ENCODE data around the gene NPRL2. TPM values are rescaled to one million over a fixed set of nuclear protein-coding genes. Genes with fewer than 3 reads are reported as not detected.

The NPRL2 gene
- total and polyA plus RNA-seq, 3 donors from 2014 or later: 26.9 to 29.2 (median 28.0) TPM

DNA sequence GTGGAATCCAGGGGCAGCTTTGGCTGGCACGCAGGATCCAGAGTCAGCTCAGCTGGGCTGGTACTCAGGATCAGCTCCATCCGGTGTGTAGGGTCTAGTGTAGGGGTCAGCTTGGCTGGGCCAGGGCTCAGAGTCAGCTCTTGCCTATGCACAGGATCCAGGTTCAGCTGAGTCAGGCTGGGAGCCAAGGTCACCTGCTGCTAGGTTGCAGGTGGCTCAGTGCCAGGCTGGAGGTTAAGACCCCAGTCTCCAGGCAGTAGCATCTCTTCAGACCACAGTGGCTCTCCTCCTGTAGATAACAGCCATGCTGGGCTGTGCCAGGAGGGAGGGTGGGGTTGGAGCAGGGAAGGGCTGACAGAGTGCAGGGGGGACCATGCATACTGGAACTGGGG is 53.2 kb downstream of the NPRL2 start:
- H3K27ac ChIP-seq: no peak overlapping the region
- no peaks in the 10 kb centered on the region for H3K9me3 ChIP-seq
- TF ChIP-seq POLR2A (IDR thresholded peaks at IDR 0.05): no peak
- DNase-seq: no peak
- H3K36me3 ChIP-seq (ENCODE audit: low read depth, missing control alignments): no peaks in the 10 kb centered on the region
- 75 to 93% methylated on average over 2 of the region's 2 CpGs for WGBS, 2 donors
- intact Hi-C loops (cut with DNase I; ENCODE audit: low total_unique reads): no loop called here
- H3K4me1 ChIP-seq: peaks cover 21% of the 10 kb centered on the region
- no peak overlapping the region for H3K4me3 ChIP-seq
- H3K27me3 ChIP-seq: no peaks in the 10 kb centered on the region

Other genes starting within 250 kb of the NPRL2 start
- gene SEMA3F, start 195.5 kb downstream of the NPRL2 start, total RNA-seq: 1 to 10 TPM; 6.9 to 8.3 TPM
- 7.5 TPM for gene SEMA3F, start 195.5 kb downstream of the NPRL2 start, polyA plus RNA-seq (ENCODE audit: insufficient read depth, low read depth, low replicate concordance)
- 1 to 10 TPM in 1 of 2 donors, under 1 TPM in 1; 0.93 to 1.2 TPM for gene GNAT1, start 159.2 kb downstream of the NPRL2 start, total RNA-seq
- gene GNAT1, start 159.2 kb downstream of the NPRL2 start, polyA plus RNA-seq (ENCODE audit: insufficient read depth, low read depth, low replicate concordance): 2.3 TPM
- 1 to 10 TPM; 4.3 to 5.4 TPM for gene SLC38A3, start 145.5 kb downstream of the NPRL2 start, total RNA-seq
- gene SLC38A3, start 145.5 kb downstream of the NPRL2 start, polyA plus RNA-seq (ENCODE audit: insufficient read depth, low read depth, low replicate concordance): 3.4 TPM
- gene GNAI2, start 114.6 kb downstream of the NPRL2 start, total RNA-seq: 100 to 1,000 TPM; 239 to 343 TPM
- 238 TPM for gene GNAI2, start 114.6 kb downstream of the NPRL2 start, polyA plus RNA-seq (ENCODE audit: insufficient read depth, low read depth, low replicate concordance)
- 10 to 100 TPM; 12.9 to 26.7 TPM for gene SEMA3B, start 81.6 kb downstream of the NPRL2 start, total RNA-seq
- 30.2 TPM for gene SEMA3B, start 81.6 kb downstream of the NPRL2 start, polyA plus RNA-seq (ENCODE audit: insufficient read depth, low read depth, low replicate concordance)
- 1 to 10 TPM; 1.5 to 3.2 TPM for gene LSMEM2, start 71.7 kb downstream of the NPRL2 start, total RNA-seq
- gene LSMEM2, start 71.7 kb downstream of the NPRL2 start, polyA plus RNA-seq (ENCODE audit: insufficient read depth, low read depth, low replicate concordance): 2.6 TPM
- gene IFRD2, start 58.3 kb downstream of the NPRL2 start, total RNA-seq: 10 to 100 TPM; 55.3 to 60.9 TPM
- gene IFRD2, start 58.3 kb downstream of the NPRL2 start, polyA plus RNA-seq (ENCODE audit: insufficient read depth, low read depth, low replicate concordance): 42.3 TPM
- gene HYAL3, start 51.4 kb downstream of the NPRL2 start, total RNA-seq: 10 to 100 TPM; 13.8 to 25.2 TPM
- 27.9 TPM for gene HYAL3, start 51.4 kb downstream of the NPRL2 start, polyA plus RNA-seq (ENCODE audit: insufficient read depth, low read depth, low replicate concordance)
- gene NAA80, start 51.4 kb downstream of the NPRL2 start, total RNA-seq: 10 to 100 TPM; 37.9 to 79.4 TPM
- 72.4 TPM for gene NAA80, start 51.4 kb downstream of the NPRL2 start, polyA plus RNA-seq (ENCODE audit: insufficient read depth, low read depth, low replicate concordance)
- 1 to 10 TPM; 2.7 to 3.2 TPM for gene HYAL1, start 47.2 kb downstream of the NPRL2 start, total RNA-seq
- gene HYAL1, start 47.2 kb downstream of the NPRL2 start, polyA plus RNA-seq (ENCODE audit: insufficient read depth, low read depth, low replicate concordance): 3.7 TPM
- 100 to 1,000 TPM in 1 of 2 donors, 10 to 100 TPM in 1; 90.9 to 111 TPM for gene HYAL2, start 28.0 kb downstream of the NPRL2 start, total RNA-seq
- 58.6 TPM for gene HYAL2, start 28.0 kb downstream of the NPRL2 start, polyA plus RNA-seq (ENCODE audit: insufficient read depth, low read depth, low replicate concordance)
- 10 to 100 TPM; 32.7 to 44.5 TPM for gene TUSC2, start 22.6 kb downstream of the NPRL2 start, total RNA-seq
- gene TUSC2, start 22.6 kb downstream of the NPRL2 start, polyA plus RNA-seq (ENCODE audit: insufficient read depth, low read depth, low replicate concordance): 43.4 TPM
- gene RASSF1, start 9.9 kb downstream of the NPRL2 start, total RNA-seq: 10 to 100 TPM; 50.0 to 52.2 TPM
- gene RASSF1, start 9.9 kb downstream of the NPRL2 start, polyA plus RNA-seq (ENCODE audit: insufficient read depth, low read depth, low replicate concordance): 60.1 TPM
- gene ZMYND10, start 5.0 kb downstream of the NPRL2 start, total RNA-seq: 100 to 1,000 TPM; 241 to 335 TPM
- 763 TPM for gene ZMYND10, start 5.0 kb downstream of the NPRL2 start, polyA plus RNA-seq (ENCODE audit: insufficient read depth, low read depth, low replicate concordance)
- 10 to 100 TPM; 18.9 to 21.1 TPM for gene CYB561D2, start 87 bp upstream of the NPRL2 start, total RNA-seq
- gene CYB561D2, start 87 bp upstream of the NPRL2 start, polyA plus RNA-seq (ENCODE audit: insufficient read depth, low read depth, low replicate concordance): 16.0 TPM
- gene TMEM115, start 8.7 kb upstream of the NPRL2 start, total RNA-seq: 10 to 100 TPM; 63.2 to 72.4 TPM
- gene TMEM115, start 8.7 kb upstream of the NPRL2 start, polyA plus RNA-seq (ENCODE audit: insufficient read depth, low read depth, low replicate concordance): 37.6 TPM
- gene CACNA2D2, start 152.9 kb upstream of the NPRL2 start, total RNA-seq: 10 to 100 TPM; 16.1 to 19.3 TPM
- gene CACNA2D2, start 152.9 kb upstream of the NPRL2 start, polyA plus RNA-seq (ENCODE audit: insufficient read depth, low read depth, low replicate concordance): 15.9 TPM
- 10 to 100 TPM; 21.0 to 28.8 TPM for gene C3orf18, start 217.0 kb upstream of the NPRL2 start, total RNA-seq
- 14.9 TPM for gene C3orf18, start 217.0 kb upstream of the NPRL2 start, polyA plus RNA-seq (ENCODE audit: insufficient read depth, low read depth, low replicate concordance)
- gene HEMK1, start 218.7 kb upstream of the NPRL2 start, total RNA-seq: 10 to 100 TPM; 12.8 to 13.1 TPM
- gene HEMK1, start 218.7 kb upstream of the NPRL2 start, polyA plus RNA-seq (ENCODE audit: insufficient read depth, low read depth, low replicate concordance): 25.7 TPM